Endothelial cell of umbilical vein (primary cell): ENCODE results near the gene PCBD1. TPM values are rescaled to one million over a fixed set of nuclear protein-coding genes. Genes with fewer than 3 reads are reported as not detected.

Experiments
- BruUV-seq: library from RNA; stranded (reverse); fragments of 400-500 nt; replicated peaks from 2 replicates; lab custom pipeline; 2021; lab: Mats Ljungman, UMichigan
- CTCF ChIA-PET: fragments of 300-600, 350-600 bp; sonication (Branson Sonifier 250); formaldehyde crosslinking; loops from one replicate; lab custom pipeline; 2021; ENCODE audit warnings: antibody characterized with exemption, inconsistent platforms; lab: Charles Lee
- POLR2A ChIA-PET: fragments of 300-600, 350-600 bp; sonication (Branson Sonifier 250); formaldehyde crosslinking; loops from one replicate; lab custom pipeline; 2021; ENCODE audit warnings: antibody characterized with exemption, inconsistent platforms; lab: Charles Lee
- DNase-seq: peaks from one replicate; pipeline ENCODE4 v3.0.0-alpha.2; 2011; ENCODE audit warnings: low read depth, low spot score
- FAIRE-seq: peaks from 2 replicates; lab custom pipeline; 2011; peaks lifted over from hg19 to GRCh38; lab: Jason Lieb, UNC
- H2AFZ ChIP-seq: 2 replicates; pipeline ENCODE4 v1.6.0; 2012; ENCODE audit warnings: low read depth, low read length, control low read depth, inconsistent platforms
- H3K27ac ChIP-seq: 2 replicates; pipeline ENCODE4 v1.5.1; 2011; ENCODE audit warnings: low read depth, mild to moderate bottlenecking, control low read depth, low read length, moderate library complexity; ENCODE audit not compliant: insufficient read depth
- H3K27me3 ChIP-seq, 2 experiments: 2 replicates each; pipeline versions ENCODE4 v1.6.0 to v1.6.1; 2011; ENCODE audit warnings: low read length in 2 of 2, mixed read lengths in 1 of 2; ENCODE audit not compliant: control insufficient read depth in 2 of 2, insufficient read depth in 2 of 2
- H3K36me3 ChIP-seq, 2 experiments: 2 replicates in 1 of 2; 3 replicates in 1 of 2; pipeline ENCODE4 v1.5.1; 2011; ENCODE audit warnings: low read length in 2 of 2, mild to moderate bottlenecking in 1 of 2, moderate library complexity in 1 of 2; ENCODE audit not compliant: control insufficient read depth in 2 of 2, insufficient read depth in 2 of 2; ENCODE audit errors: extremely low read depth in 1 of 2
- H3K4me1 ChIP-seq: 3 replicates; pipeline ENCODE4 v1.5.1; 2011; ENCODE audit warnings: mild to moderate bottlenecking, low read length; ENCODE audit not compliant: control insufficient read depth, insufficient read depth; ENCODE audit errors: extremely low read depth
- H3K4me2 ChIP-seq: 2 replicates; pipeline ENCODE4 v1.6.1; 2011; ENCODE audit warnings: low read length, control low read depth, mixed read lengths; ENCODE audit not compliant: insufficient read depth
- H3K4me3 ChIP-seq, 3 experiments: fragments of 200-600 bp in 1 of 3; sonication (generic), shearing (Covaris generic) in 1 of 3; replicated peaks in 1 of 3; 2 replicates each; pipeline ENCODE4 v1.5.1; 2011 to 2016; ENCODE audit warnings: control low read depth in 3 of 3, low read length in 3 of 3, mild to moderate bottlenecking in 2 of 3, inconsistent platforms in 1 of 3, low read depth in 1 of 3, moderate library complexity in 1 of 3; ENCODE audit not compliant: insufficient read depth in 1 of 3
- H3K79me2 ChIP-seq: 2 replicates; pipeline ENCODE4 v1.6.0; 2012; ENCODE audit warnings: low read length, inconsistent platforms; ENCODE audit not compliant: control insufficient read depth, insufficient read depth
- H3K9ac ChIP-seq: replicated peaks from 2 replicates; pipeline ENCODE3; 2011; ENCODE audit warnings: low read length, control low read depth; ENCODE audit not compliant: insufficient read depth; ENCODE audit errors: extremely low read depth
- H3K9me1 ChIP-seq: replicated peaks from 3 replicates; pipeline ENCODE4 v1.6.0; 2011; ENCODE audit warnings: mild to moderate bottlenecking, low read length; ENCODE audit not compliant: control insufficient read depth, insufficient read depth; ENCODE audit errors: extremely low read depth
- H3K9me3 ChIP-seq: replicated peaks from 2 replicates; pipeline ENCODE4 v1.5.1; 2012; ENCODE audit warnings: low read length, inconsistent platforms; ENCODE audit not compliant: control insufficient read depth, insufficient read depth
- H4K20me1 ChIP-seq: replicated peaks from 2 replicates; pipeline ENCODE3; 2011; ENCODE audit warnings: mild to moderate bottlenecking, low read length; ENCODE audit not compliant: control insufficient read depth, insufficient read depth; ENCODE audit errors: extremely low read depth
- CTCF ChIP-seq, 2 donors: IDR thresholded peaks; 1 replicate in 1 of 2; 2 replicates in 1 of 2; pipeline ENCODE4 v1.5.1; 2011; ENCODE audit warnings: low read length in 2 of 2, mild to moderate bottlenecking in 2 of 2, moderate library complexity in 2 of 2, control low read depth in 1 of 2, inconsistent platforms in 1 of 2, low read depth in 1 of 2; ENCODE audit not compliant: insufficient read depth in 1 of 2; ENCODE audit errors: extremely low read depth in 1 of 2
- EZH2 ChIP-seq: IDR thresholded peaks from 2 replicates; pipeline ENCODE4 v1.6.1; 2012; ENCODE audit warnings: borderline replicate concordance, low read depth, mild to moderate bottlenecking, moderate library complexity, low read length, inconsistent platforms; ENCODE audit not compliant: severe bottlenecking
- FOS ChIP-seq: IDR thresholded peaks from 2 replicates; pipeline ENCODE4 v1.6.1; 2011; ENCODE audit warnings: mild to moderate bottlenecking, low read length, moderate library complexity, borderline replicate concordance; ENCODE audit not compliant: insufficient read depth
- GATA2 ChIP-seq: IDR thresholded peaks from 2 replicates; pipeline ENCODE4 v1.7.0; 2011; ENCODE audit warnings: low read depth, mild to moderate bottlenecking, moderate library complexity, mixed read lengths, low read length; ENCODE audit not compliant: insufficient read length, insufficient read depth
- JUN ChIP-seq: IDR thresholded peaks from 2 replicates; pipeline ENCODE4 v1.6.1; 2011; ENCODE audit warnings: borderline replicate concordance, low read depth; ENCODE audit not compliant: insufficient read length, insufficient read depth
- MAX ChIP-seq: IDR thresholded peaks from 2 replicates; pipeline ENCODE4 v1.6.1; 2011; ENCODE audit not compliant: insufficient read depth, insufficient read length
- MYC ChIP-seq: IDR thresholded peaks from one replicate; pipeline ENCODE4 v1.6.1; 2011; ENCODE audit warnings: mild to moderate bottlenecking, low read depth, low read length
- POLR2A ChIP-seq: IDR thresholded peaks from 2 replicates; pipeline ENCODE4 v1.6.1; 2012; ENCODE audit warnings: low read depth, mild to moderate bottlenecking, control low read depth, low read length
- POLR2AphosphoS5 ChIP-seq: IDR thresholded peaks from 2 replicates; pipeline ENCODE4 v1.6.1; 2012; ENCODE audit warnings: low read depth, mild to moderate bottlenecking, control low read depth, low read length, moderate library complexity; ENCODE audit not compliant: insufficient read depth
- dilution Hi-C: fragments of 300-500 bp; cut with MboI; formaldehyde crosslinking; loops from one replicate; pipeline ENCODE4 v1.15.0; 2019; ENCODE audit warnings: low sequenced_read_pairs; ENCODE audit not compliant: extremely low pct_ligation_motif_present
- intact Hi-C: fragments of 100-400 bp; cut with micrococcal nuclease; formaldehyde crosslinking; loops from one replicate; pipeline ENCODE4 v1.10.0; 2022
- polyA plus RNA-seq, 4 experiments: library from polyadenylated mRNA; depleted of rRNA in 3 of 4; stranded (reverse) in 3 of 4; unstranded in 1 of 4; fragments of >200 nt; gene quantifications; 2 replicates each; pipeline versions ENCODE4 v1.2.1 to v1.2.3, GENCODE V29; 2011 to 2012; ENCODE audit warnings: missing spikeins in 1 of 4
- total RNA-seq: library from RNA; stranded (reverse); gene quantifications from 2 replicates; pipeline ENCODE4 v1.2.3, GENCODE V29; 2021

PCBD1 gene
- total and polyA plus RNA-seq, 2 donors (not counting 3 experiments of a cell fraction or from before 2014, with no cell fraction given) = 95.7 to 113 TPM

GRCh38 chr10:70853457-70853856 is 34.9 kb downstream of the PCBD1 start:
- H3K4me3 ChIP-seq = no peak overlapping the region
- intact Hi-C loops = no loop called here
- TF ChIP-seq JUN = no peak
- no peak for TF ChIP-seq POLR2A
- no peak for TF ChIP-seq GATA2
- no peak for TF ChIP-seq POLR2AphosphoS5
- TF ChIP-seq FOS = no peak
- no peak for TF ChIP-seq CTCF (IDR thresholded peaks at IDR 0.05; ENCODE audit: extremely low read depth in 1 of 2, insufficient read depth in 1 of 2, low read depth in 1 of 2, low read length in 2 of 2)
- TF ChIP-seq MYC = no peak
- TF ChIP-seq EZH2 = no peak
- TF ChIP-seq MAX = no peak

More at GRCh38 chr10:70853457-70853856, 34.9 kb downstream of the PCBD1 start:
- Histone ChIP-seq H2AFZ (no peak overlapping the region), H3K4me1 (no peaks in the 10 kb centered on the region), H3K9me3 (no peaks in the 10 kb centered on the region), H3K4me2 (no peak overlapping the region), H4K20me1 (no peaks in the 10 kb centered on the region), H3K9ac (no peak overlapping the region), H3K27me3 (no peaks in the 10 kb centered on the region), H3K79me2 (no peaks in the 10 kb centered on the region), H3K36me3 (peaks cover 4 to 6% of the 10 kb centered on the region in 2 experiments), H3K27ac (no peak overlapping the region), H3K9me1 (no peaks in the 10 kb centered on the region)
- ChIA-PET CTCF (interaction anchor here (0.8 to 1.7 kb wide), 4 partner anchors 9 to 26 kb away, joined by 3 to 4 read pairs (median 4); no protein-coding TSS in a partner anchor), POLR2A (no interaction called here)
- DNase-seq (no peak), FAIRE-seq (no peak)
- no TSS peak for BruUV-seq
- dilution Hi-C loops = no loop called here
